Mesothelial cell of epicardium (in vitro differentiated cells): Measurements from ENCODE around the gene CSAD. TPM values are rescaled to one million over a fixed set of nuclear protein-coding genes. Genes with fewer than 3 reads are reported as not detected.

Experiments
- DNase-seq, 2 experiments: peaks; one replicate each; pipeline ENCODE4 v3.0.0; 2021; ENCODE audit warnings: low spot score in 2 of 2; ENCODE audit not compliant: unreplicated experiment in 2 of 2
- H3K27ac Mint-ChIP-seq: 2 replicates; pipeline ENCODE4 v1.8.0; 2021; ENCODE audit warnings: mixed read lengths
- H3K27me3 Mint-ChIP-seq: 2 replicates; pipeline ENCODE4 v1.8.0; 2021; ENCODE audit warnings: low read depth, mixed read lengths
- H3K36me3 Mint-ChIP-seq: 2 replicates; pipeline ENCODE4 v1.8.0; 2021; ENCODE audit warnings: mixed read lengths
- H3K4me1 Mint-ChIP-seq: 2 replicates; pipeline ENCODE4 v1.8.0; 2021; ENCODE audit warnings: mixed read lengths
- H3K4me3 Mint-ChIP-seq: 2 replicates; pipeline ENCODE4 v1.8.0; 2021; ENCODE audit warnings: mild to moderate bottlenecking, moderate library complexity, mixed read lengths
- H3K9me3 Mint-ChIP-seq: 2 replicates; pipeline ENCODE4 v1.8.0; 2021; ENCODE audit warnings: mixed read lengths
- total RNA-seq: library from RNA; stranded (reverse); gene quantifications from 3 replicates; pipeline ENCODE4 v1.2.1, GENCODE V29; 2021
- TF ChIP-seq, protein P1 (sequence below): fragments of 200-600 bp; sonication (generic); IDR thresholded peaks from one replicate; pipeline ENCODE4 v1.5.0; 2021; ENCODE audit warnings: antibody characterized with exemption; ENCODE audit not compliant: unreplicated experiment

CSAD gene
- total RNA-seq, 1 donor from 2014 or later = 129 TPM

DNA sequence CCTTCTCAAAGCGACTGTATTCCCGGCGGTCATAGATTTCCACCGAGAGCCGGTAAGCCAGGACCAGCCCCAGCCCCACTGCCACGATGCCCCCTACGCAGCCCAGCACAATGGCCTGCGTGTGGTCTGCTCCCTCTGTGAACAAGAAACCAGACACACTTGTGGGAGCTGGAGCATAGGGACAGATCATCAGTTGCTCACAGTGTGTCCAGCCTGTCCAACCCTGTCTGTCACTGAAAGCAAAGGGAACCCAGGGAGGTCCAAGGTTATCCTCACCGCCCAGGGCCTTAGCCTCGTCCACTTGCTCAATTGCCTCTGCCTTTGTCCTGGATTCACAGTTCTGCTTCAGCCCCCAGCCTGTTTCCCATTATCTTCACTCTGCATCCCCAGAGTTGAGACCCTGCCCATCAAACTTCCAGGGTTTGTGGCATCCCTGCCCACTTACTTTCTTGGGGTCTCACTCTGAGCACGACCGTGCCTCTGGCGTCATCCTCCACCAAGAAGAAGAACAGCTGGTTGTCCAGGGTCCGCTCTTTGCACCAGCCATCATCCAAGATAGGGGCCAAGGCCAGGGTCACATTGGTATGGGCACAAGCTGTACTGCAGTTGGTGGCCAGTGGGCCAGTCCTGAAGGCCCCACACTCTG, 11.3 kb upstream of the CSAD start:
- Mint-ChIP-seq H3K36me3 (peaks cover 8% of the 10 kb centered on the region), H3K4me3 (no peak overlapping the region), H3K4me1 (peaks cover 4% of the 10 kb centered on the region), H3K9me3 (no peaks in the 10 kb centered on the region), H3K27me3 (peaks cover 16% of the 10 kb centered on the region), H3K27ac (peak overlapping the region; percentile 33)
- TF ChIP-seq, protein P1, sequence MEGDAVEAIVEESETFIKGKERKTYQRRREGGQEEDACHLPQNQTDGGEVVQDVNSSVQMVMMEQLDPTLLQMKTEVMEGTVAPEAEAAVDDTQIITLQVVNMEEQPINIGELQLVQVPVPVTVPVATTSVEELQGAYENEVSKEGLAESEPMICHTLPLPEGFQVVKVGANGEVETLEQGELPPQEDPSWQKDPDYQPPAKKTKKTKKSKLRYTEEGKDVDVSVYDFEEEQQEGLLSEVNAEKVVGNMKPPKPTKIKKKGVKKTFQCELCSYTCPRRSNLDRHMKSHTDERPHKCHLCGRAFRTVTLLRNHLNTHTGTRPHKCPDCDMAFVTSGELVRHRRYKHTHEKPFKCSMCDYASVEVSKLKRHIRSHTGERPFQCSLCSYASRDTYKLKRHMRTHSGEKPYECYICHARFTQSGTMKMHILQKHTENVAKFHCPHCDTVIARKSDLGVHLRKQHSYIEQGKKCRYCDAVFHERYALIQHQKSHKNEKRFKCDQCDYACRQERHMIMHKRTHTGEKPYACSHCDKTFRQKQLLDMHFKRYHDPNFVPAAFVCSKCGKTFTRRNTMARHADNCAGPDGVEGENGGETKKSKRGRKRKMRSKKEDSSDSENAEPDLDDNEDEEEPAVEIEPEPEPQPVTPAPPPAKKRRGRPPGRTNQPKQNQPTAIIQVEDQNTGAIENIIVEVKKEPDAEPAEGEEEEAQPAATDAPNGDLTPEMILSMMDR = no peak
- DNase-seq = no peak

DNA sequence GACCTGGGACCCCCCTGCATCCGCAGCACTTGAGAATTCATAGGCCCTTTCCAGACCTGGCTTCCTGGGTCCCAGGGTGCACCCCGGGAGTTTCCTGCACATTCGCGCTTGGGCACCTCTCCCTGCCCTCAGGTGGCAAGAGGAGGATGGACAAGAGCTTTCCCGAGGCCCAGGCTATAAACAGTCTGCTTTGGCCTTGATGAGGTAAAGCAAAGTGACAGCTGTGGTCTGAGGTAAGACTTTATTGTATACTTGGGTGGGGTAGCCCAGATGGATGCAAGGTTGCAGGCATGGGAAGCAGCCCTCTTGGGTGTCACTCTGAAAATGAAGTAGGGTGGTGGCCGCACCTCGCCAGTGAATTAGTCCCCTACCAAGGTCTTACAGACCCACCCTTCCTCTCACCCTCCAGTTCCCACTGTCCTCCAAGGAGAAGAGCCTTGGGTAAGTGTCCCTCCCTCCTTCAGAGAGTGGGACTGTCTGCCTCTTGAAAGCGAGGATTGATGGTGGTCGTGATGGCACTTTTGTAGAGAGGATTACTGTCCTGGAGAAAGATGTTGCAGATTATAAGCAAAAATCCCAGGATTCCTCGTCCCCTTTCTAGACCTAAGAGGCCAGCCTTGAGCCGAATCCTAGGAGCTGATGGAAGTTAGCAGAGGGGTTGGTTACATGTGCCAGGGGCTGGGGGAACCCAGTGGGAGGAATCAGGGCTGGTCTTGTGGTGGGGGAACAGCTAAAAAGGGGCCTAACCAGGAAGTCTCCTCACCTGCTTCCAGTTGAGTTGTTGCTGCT, 10.6 kb upstream of the CSAD start:
- H3K36me3 Mint-ChIP-seq = peaks cover 15% of the 10 kb centered on the region
- H3K27ac Mint-ChIP-seq = no peak overlapping the region
- H3K4me3 Mint-ChIP-seq = no peak overlapping the region
- H3K9me3 Mint-ChIP-seq = no peaks in the 10 kb centered on the region
- H3K4me1 Mint-ChIP-seq = peaks cover 4% of the 10 kb centered on the region
- TF ChIP-seq, protein P1 = no peak
- peaks cover 11% of the 10 kb centered on the region for H3K27me3 Mint-ChIP-seq
- DNase-seq = no peak

- Mint-ChIP-seq H3K9me3 (no peaks in the 10 kb centered on the region), H3K27me3 (peaks cover 3% of the 10 kb centered on the region), H3K36me3 (peaks cover 25% of the 10 kb centered on the region), H3K27ac (peak overlapping the region; percentile 12), H3K4me3 (no peak overlapping the region), H3K4me1 (peaks cover 7% of the 10 kb centered on the region)
- TF ChIP-seq, protein P1 = peak; percentile 72
- peak; percentile 42 to 71 for DNase-seq
Measured at GRCh38 chr12:53190108-53190729, 9.5 kb upstream of the CSAD start.

GRCh38 chr12:53187145-53187899, 6.6 kb upstream of the CSAD start:
- TF ChIP-seq, protein P1 = no peak
- H3K4me3 Mint-ChIP-seq = no peak overlapping the region
- no peak for DNase-seq
- peak overlapping the region; percentile 39 for H3K27ac Mint-ChIP-seq
- H3K27me3 Mint-ChIP-seq = no peaks in the 10 kb centered on the region
- no peaks in the 10 kb centered on the region for H3K9me3 Mint-ChIP-seq
- peaks cover 36% of the 10 kb centered on the region for H3K36me3 Mint-ChIP-seq
- peaks cover 32% of the 10 kb centered on the region for H3K4me1 Mint-ChIP-seq

DNA sequence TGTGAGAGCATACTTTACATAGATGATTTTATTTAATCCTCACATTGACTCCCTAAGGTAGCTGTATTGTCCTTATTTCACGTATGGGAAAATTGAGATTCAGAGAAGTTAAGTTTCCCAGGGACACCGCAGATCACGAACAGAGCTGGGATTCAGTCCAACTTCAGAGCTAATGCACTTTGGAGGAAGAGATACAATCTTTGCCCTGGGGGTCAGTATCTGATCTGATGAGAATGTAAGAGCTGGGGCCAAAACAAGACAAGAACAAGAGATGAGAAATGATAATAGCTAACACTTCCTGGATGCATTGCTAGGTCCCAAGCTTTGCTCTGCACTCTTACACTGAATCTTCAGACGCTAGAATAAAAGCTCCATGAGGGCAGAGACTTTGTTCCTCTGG, 6.0 kb upstream of the CSAD start:
- no peak for DNase-seq
- no peak overlapping the region for H3K4me3 Mint-ChIP-seq
- H3K27me3 Mint-ChIP-seq = no peaks in the 10 kb centered on the region
- H3K4me1 Mint-ChIP-seq = peaks cover 38% of the 10 kb centered on the region
- TF ChIP-seq, protein P1 = no peak
- H3K36me3 Mint-ChIP-seq = peaks cover 41% of the 10 kb centered on the region
- no peak overlapping the region for H3K27ac Mint-ChIP-seq
- H3K9me3 Mint-ChIP-seq = no peaks in the 10 kb centered on the region
